Thoracic aorta endothelial cell (primary cell): ENCODE data around the gene COX20. TPM values are rescaled to one million over a fixed set of nuclear protein-coding genes. Genes with fewer than 3 reads are reported as not detected.

Experiments
- total RNA-seq: library from RNA; depleted of rRNA; stranded (reverse); fragments of >200 nt; gene quantifications from 2 replicates; pipeline ENCODE4 v1.2.3, GENCODE V29; 2012

COX20 gene
- total RNA-seq = 35.1 and 57.8 TPM in 2 replicates

DNA sequence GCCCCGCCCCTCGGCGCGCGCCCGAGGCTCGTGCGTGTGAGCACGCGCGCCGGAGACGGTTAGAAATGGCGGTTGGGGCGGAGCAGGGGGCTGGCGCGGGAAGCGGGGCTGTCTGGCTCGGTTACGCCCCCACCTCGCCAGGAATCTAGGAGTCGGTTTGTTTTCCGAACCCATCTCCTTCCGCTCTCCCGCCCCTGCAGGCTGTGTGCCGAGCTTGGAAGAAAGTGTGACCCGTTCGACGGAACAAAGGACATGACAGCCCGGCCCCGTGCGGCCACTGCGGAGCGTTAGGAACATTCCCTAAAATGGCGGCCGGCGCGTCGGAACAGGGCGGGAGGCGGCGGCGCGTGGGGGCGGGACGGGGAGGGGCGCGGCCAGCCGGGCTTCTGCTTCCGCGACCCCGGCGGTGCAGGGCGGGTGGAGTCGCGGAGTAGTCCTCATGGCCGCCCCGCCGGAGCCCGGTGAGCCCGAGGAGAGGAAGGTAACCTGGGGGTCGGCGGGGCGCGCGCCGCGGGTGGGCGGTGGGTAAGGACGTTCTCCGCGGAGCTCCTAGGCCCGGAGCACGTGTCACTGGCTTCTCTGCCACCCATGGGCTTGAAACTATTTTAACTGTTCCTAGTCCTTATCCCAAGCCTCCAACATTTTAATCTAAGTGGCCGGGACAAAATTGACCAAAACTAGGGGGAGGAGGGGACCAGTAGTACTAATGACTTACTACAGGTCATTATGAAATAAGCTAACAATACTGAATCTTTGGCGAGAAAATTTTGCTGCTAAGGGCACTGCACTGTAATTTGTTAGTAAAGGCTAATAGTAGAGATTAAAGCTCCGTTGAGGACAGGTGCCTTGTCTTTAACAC is at the start of gene COX20:
COX20 (plus strand) TSS at position 383 of the 859 bp plus-strand sequence; CDS start at position 440, 57 bp downstream.

GRCh38 chr1:244864253-244865027 is 29.0 kb downstream of the COX20 start, which contains the start of gene HNRNPU:
Gene HNRNPU (minus strand): TSS chr1:244864543. CDS start chr1:244864307, 236 bp downstream.

Other genes with a start within 250 kb of the COX20 start
- 67.2 and 80.8 TPM in 2 replicates for gene DESI2, start 182.5 kb upstream of the COX20 start, total RNA-seq
- 609 and 777 TPM in 2 replicates for gene HNRNPU, start 28.9 kb downstream of the COX20 start, total RNA-seq